Right ventricle myocardium superior (tissue), 1 donor: ENCODE measurements around the gene NACAD. TPM values are rescaled to one million over a fixed set of nuclear protein-coding genes. Genes with fewer than 3 reads are reported as not detected.

Experiments used
- ATAC-seq: fragments of 200-7000 bp; cut with Tn5 transposase; one replicate; pipeline ENCODE4 v1.9.1; 2020; ENCODE audit warnings: mild to moderate bottlenecking; ENCODE audit not compliant: poor library complexity
- DNase-seq: peaks from one replicate; pipeline ENCODE4 v3.0.0-alpha.2; 2020
- intact Hi-C: fragments of 100-400 bp; cut with DNase I; formaldehyde crosslinking; loops from one replicate; pipeline ENCODE4 v1.11.2; 2022
- total RNA-seq: library from RNA; stranded (reverse); fragmentation: NEBNext Ultra II Directional; extraction: Animal tissue kit (Norgen Biotek cat#: 25700); gene quantifications from one replicate; pipeline ENCODE4 v1.2.1, GENCODE V29; 2021
- donor health status: DM: no; HTN: yes; CAD: no; lungs with severe emphysema.

The NACAD gene
- total RNA-seq, 1 donor from 2014 or later = 4.7 TPM

- intact Hi-C loops = no loop called here
- ATAC-seq (no peak), DNase-seq (no peak)
Observed at GRCh38 chr7:45066409-45066808, 22.4 kb downstream of the NACAD start.

GRCh38 chr7:45065031-45065995 lies 23.5 kb downstream of the NACAD start:
- intact Hi-C loops = no loop called here
- ATAC-seq (peak; percentile 44), DNase-seq (no peak)

GRCh38 chr7:45064047-45064725 lies 24.6 kb downstream of the NACAD start:
- intact Hi-C loops = no loop called here
- DNase-seq (no peak), ATAC-seq (no peak)

- DNase-seq = no peak
- intact Hi-C loops = no loop called here
- ATAC-seq = no peak
Observed at GRCh38 chr7:45061806-45062425, 26.9 kb downstream of the NACAD start.

- ATAC-seq (no peak), DNase-seq (no peak)
- intact Hi-C loops = no loop called here
Observed at GRCh38 chr7:45061352-45061751, 27.4 kb downstream of the NACAD start.

- intact Hi-C loops = no loop called here
- DNase-seq (no peak), ATAC-seq (no peak)
Observed at GRCh38 chr7:45060295-45060694, 28.5 kb downstream of the NACAD start.

GRCh38 chr7:45057878-45058277 lies 30.9 kb downstream of the NACAD start:
- intact Hi-C loops = no loop called here
- no peak for DNase-seq
- no peak for ATAC-seq

GRCh38 chr7:45055594-45056219 lies 33.1 kb downstream of the NACAD start:
- ATAC-seq (no peak), DNase-seq (no peak)
- intact Hi-C loops = no loop called here

- ATAC-seq (no peak), DNase-seq (no peak)
- intact Hi-C loops = no loop called here
Observed at GRCh38 chr7:45055016-45055415, 33.8 kb downstream of the NACAD start.

GRCh38 chr7:45054442-45054841 lies 34.3 kb downstream of the NACAD start:
- DNase-seq = no peak
- ATAC-seq = no peak
- intact Hi-C loops = no loop called here

GRCh38 chr7:45053941-45054340 lies 34.8 kb downstream of the NACAD start:
- ATAC-seq = no peak
- intact Hi-C loops = no loop called here
- DNase-seq = no peak

- ATAC-seq (no peak), DNase-seq (no peak)
- intact Hi-C loops = no loop called here
Observed at GRCh38 chr7:45053401-45053800, 35.4 kb downstream of the NACAD start.

- intact Hi-C loops = no loop called here
- ATAC-seq (peak; percentile 53), DNase-seq (no peak)
Observed at GRCh38 chr7:45052011-45052410, 36.8 kb downstream of the NACAD start.

- intact Hi-C loops = no loop called here
- DNase-seq (no peak), ATAC-seq (no peak)
Observed at GRCh38 chr7:45050198-45050597, 38.6 kb downstream of the NACAD start.

GRCh38 chr7:45048748-45049147 lies 40.0 kb downstream of the NACAD start:
- no peak for ATAC-seq
- no peak for DNase-seq
- intact Hi-C loops = no loop called here

- ATAC-seq = no peak
- no peak for DNase-seq
- intact Hi-C loops = no loop called here
Observed at GRCh38 chr7:45044338-45044737, 44.4 kb downstream of the NACAD start.

- ATAC-seq = no peak
- intact Hi-C loops = no loop called here
- DNase-seq = no peak
Observed at GRCh38 chr7:45039106-45039505, 49.7 kb downstream of the NACAD start.

- no peak for ATAC-seq
- DNase-seq = no peak
- intact Hi-C loops = no loop called here
Observed at GRCh38 chr7:45037876-45038275, 50.9 kb downstream of the NACAD start.

GRCh38 chr7:45036796-45037195 lies 52.0 kb downstream of the NACAD start:
- intact Hi-C loops = no loop called here
- DNase-seq (no peak), ATAC-seq (no peak)
